Sigmoid colon (tissue), 4 donors: ENCODE measurements around the gene BHLHE23.

Experiments used
- EP300 ChIP-seq, 4 donors: sonication (generic); formaldehyde crosslinking; IDR thresholded peaks; one replicate each; pipeline ENCODE4 v1.6.1; 2017; ENCODE audit warnings: antibody characterized with exemption in 4 of 4
- TF ChIP-seq, protein P1 (sequence below), 4 experiments: fragments of 450-650 bp in 3 of 4; fragments of 200-600 bp in 1 of 4; IDR thresholded peaks; one replicate each; pipeline ENCODE4 v1.5.1; 2016 to 2019; ENCODE audit warnings: antibody characterized with exemption in 4 of 4, mild to moderate bottlenecking in 3 of 4, moderate library complexity in 2 of 4

DNA sequence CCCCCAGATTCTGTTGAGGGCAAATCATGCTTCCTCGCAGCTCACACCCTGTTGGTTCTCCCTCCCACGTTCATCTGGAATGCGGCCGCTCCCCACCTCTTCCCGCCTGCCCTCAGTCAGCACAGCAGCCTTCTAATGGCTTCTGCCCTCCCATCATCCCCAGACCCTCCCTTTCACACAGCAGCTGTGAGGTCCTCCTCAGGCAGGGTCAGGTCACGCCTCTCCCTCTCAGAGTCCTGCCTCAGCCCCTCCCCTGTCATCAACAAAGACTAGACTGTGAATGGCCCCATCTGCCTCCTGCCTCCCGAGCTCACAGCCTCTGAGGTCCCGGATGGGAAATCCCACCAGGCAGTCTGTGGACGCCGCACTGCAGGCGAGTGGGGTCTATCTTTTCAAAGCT lies 7.9 kb upstream of the BHLHE23 start:
- TF ChIP-seq, protein P1, sequence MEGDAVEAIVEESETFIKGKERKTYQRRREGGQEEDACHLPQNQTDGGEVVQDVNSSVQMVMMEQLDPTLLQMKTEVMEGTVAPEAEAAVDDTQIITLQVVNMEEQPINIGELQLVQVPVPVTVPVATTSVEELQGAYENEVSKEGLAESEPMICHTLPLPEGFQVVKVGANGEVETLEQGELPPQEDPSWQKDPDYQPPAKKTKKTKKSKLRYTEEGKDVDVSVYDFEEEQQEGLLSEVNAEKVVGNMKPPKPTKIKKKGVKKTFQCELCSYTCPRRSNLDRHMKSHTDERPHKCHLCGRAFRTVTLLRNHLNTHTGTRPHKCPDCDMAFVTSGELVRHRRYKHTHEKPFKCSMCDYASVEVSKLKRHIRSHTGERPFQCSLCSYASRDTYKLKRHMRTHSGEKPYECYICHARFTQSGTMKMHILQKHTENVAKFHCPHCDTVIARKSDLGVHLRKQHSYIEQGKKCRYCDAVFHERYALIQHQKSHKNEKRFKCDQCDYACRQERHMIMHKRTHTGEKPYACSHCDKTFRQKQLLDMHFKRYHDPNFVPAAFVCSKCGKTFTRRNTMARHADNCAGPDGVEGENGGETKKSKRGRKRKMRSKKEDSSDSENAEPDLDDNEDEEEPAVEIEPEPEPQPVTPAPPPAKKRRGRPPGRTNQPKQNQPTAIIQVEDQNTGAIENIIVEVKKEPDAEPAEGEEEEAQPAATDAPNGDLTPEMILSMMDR (IDR thresholded peaks at IDR 0.05): no peak
- TF ChIP-seq EP300 (IDR thresholded peaks at IDR 0.05): no peak
